ENCODE results near the gene BRI3.

DNA sequence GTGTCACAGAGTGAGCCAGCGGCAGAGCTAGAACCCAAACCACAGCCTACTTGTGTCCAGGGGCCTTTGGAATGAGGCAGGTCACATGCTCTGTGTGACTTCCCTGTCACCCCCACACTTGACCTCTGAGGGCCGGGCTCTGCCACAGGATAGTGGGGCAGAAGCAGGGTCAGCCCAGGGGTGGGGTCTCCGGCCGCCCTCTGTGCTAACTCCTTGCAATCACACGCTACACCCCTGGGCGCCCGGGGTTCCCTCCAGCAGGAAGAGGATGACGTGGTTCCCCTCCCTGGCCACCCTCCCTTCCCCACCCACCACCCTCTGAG, 49.3 kb upstream of the BRI3 start:
- TF ChIP-seq, protein P1, sequence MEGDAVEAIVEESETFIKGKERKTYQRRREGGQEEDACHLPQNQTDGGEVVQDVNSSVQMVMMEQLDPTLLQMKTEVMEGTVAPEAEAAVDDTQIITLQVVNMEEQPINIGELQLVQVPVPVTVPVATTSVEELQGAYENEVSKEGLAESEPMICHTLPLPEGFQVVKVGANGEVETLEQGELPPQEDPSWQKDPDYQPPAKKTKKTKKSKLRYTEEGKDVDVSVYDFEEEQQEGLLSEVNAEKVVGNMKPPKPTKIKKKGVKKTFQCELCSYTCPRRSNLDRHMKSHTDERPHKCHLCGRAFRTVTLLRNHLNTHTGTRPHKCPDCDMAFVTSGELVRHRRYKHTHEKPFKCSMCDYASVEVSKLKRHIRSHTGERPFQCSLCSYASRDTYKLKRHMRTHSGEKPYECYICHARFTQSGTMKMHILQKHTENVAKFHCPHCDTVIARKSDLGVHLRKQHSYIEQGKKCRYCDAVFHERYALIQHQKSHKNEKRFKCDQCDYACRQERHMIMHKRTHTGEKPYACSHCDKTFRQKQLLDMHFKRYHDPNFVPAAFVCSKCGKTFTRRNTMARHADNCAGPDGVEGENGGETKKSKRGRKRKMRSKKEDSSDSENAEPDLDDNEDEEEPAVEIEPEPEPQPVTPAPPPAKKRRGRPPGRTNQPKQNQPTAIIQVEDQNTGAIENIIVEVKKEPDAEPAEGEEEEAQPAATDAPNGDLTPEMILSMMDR (IDR thresholded peaks at IDR 0.05), result no peak
- no peak for TF ChIP-seq POLR2A (IDR thresholded peaks at IDR 0.05)
